HCT116 (cell line): ENCODE measurements around the gene BCR. TPM values are rescaled to one million over a fixed set of nuclear protein-coding genes. Genes with fewer than 3 reads are reported as not detected.

Experiments used
- ATAC-seq: fragments of 200-7000 bp; cut with Tn5 transposase; 2 replicates; pipeline ENCODE4 v1.9.1; 2020; ENCODE audit warnings: mild to moderate bottlenecking, moderate library complexity
- BruUV-seq: library from RNA; stranded (reverse); fragments of 400-500 nt; replicated peaks from 2 replicates; lab custom pipeline; 2021; lab: Mats Ljungman, UMichigan
- CTCF ChIA-PET: fragments of 300-600 bp; sonication (Branson Sonifier 250); formaldehyde crosslinking; loops from one replicate; lab custom pipeline; 2021; ENCODE audit warnings: antibody characterized with exemption; lab: Charles Lee
- POLR2A ChIA-PET: fragments of 300-600, 350-600 bp; sonication (Branson Sonifier 250); formaldehyde crosslinking; loops from one replicate; lab custom pipeline; 2021; ENCODE audit warnings: antibody characterized with exemption; lab: Charles Lee
- RAD21 ChIA-PET, 2 experiments: fragments of 300-600 bp; sonication (Branson Sonifier 250); formaldehyde crosslinking; loops; one replicate each; lab custom pipeline; 2023; ENCODE audit warnings: low total read pairs in 2 of 2; ENCODE audit not compliant: uncharacterized antibody in 2 of 2, unreplicated experiment in 2 of 2, low non-redundant PET in 1 of 2; lab: Charles Lee
- DNase-seq: peaks from one replicate; pipeline ENCODE4 v3.0.0-alpha.2; 2010; ENCODE audit warnings: low read depth, low spot score
- H2AFZ ChIP-seq: fragments of 200-600 bp; shearing (Covaris generic), sonication (generic); 2 replicates; pipeline ENCODE4 v1.6.1; 2017; ENCODE audit warnings: low read depth, mixed run types, mixed read lengths, antibody characterized with exemption, low read length; ENCODE audit not compliant: poor library complexity, severe bottlenecking
- H3K27ac ChIP-seq: 2 replicates; pipeline ENCODE4 v1.5.1; 2012; ENCODE audit warnings: low read depth, low read length
- H3K27me3 ChIP-seq: fragments of 200-600 bp; sonication (generic); 2 replicates; pipeline ENCODE4 v1.6.1; 2016; ENCODE audit warnings: mixed run types, low read length, mixed read lengths; ENCODE audit not compliant: insufficient read depth
- H3K36me3 ChIP-seq, 2 experiments: fragments of 200-500 bp in 1 of 2; fragments of 200-600 bp in 1 of 2; sonication (Bioruptor generic) in 1 of 2; sonication (generic) in 1 of 2; 2 replicates each; pipeline versions ENCODE4 v1.5.1 to v1.6.1; 2014 to 2016; ENCODE audit warnings: low read length in 2 of 2, inconsistent platforms in 1 of 2, mixed read lengths in 1 of 2, mixed run types in 1 of 2; ENCODE audit not compliant: insufficient read depth in 2 of 2, control insufficient read depth in 1 of 2
- H3K4me1 ChIP-seq, 2 experiments: fragments of 200-600 bp in 1 of 2; sonication (generic) in 1 of 2; 2 replicates each; pipeline versions ENCODE4 v1.5.1 to v1.6.1; 2012 to 2017; ENCODE audit warnings: low read length in 2 of 2, inconsistent platforms in 1 of 2, mild to moderate bottlenecking in 1 of 2, mixed read lengths in 1 of 2, mixed run types in 1 of 2, moderate library complexity in 1 of 2; ENCODE audit not compliant: insufficient read depth in 2 of 2, control insufficient read depth in 1 of 2
- H3K4me2 ChIP-seq: fragments of 200-600 bp; sonication (generic); 2 replicates; pipeline ENCODE4 v1.6.1; 2017; ENCODE audit warnings: mixed run types, low read length, mixed read lengths
- H3K4me3 ChIP-seq, 2 experiments: fragments of 200-600 bp in 1 of 2; sonication (generic) in 1 of 2; replicated peaks in 1 of 2; 2 replicates each; pipeline ENCODE4 v1.5.1; 2011 to 2016; ENCODE audit warnings: low read length in 2 of 2, control low read depth in 1 of 2, low read depth in 1 of 2, mild to moderate bottlenecking in 1 of 2, mixed read lengths in 1 of 2, mixed run types in 1 of 2
- H3K79me2 ChIP-seq: fragments of 200-600 bp; sonication (generic); 2 replicates; pipeline ENCODE4 v1.6.1; 2017; ENCODE audit warnings: mild to moderate bottlenecking, mixed run types, low read length, moderate library complexity, mixed read lengths; ENCODE audit not compliant: insufficient read depth
- H3K9ac ChIP-seq: fragments of 200-600 bp; sonication (generic); 2 replicates; pipeline ENCODE4 v1.6.1; 2016; ENCODE audit warnings: low read length, mixed read lengths
- H3K9me2 ChIP-seq: fragments of 200-600 bp; sonication (generic), shearing (Covaris generic); 2 replicates; pipeline ENCODE4 v1.6.1; 2017; ENCODE audit warnings: mixed run types, mild to moderate bottlenecking, moderate library complexity; ENCODE audit not compliant: insufficient read depth
- H3K9me3 ChIP-seq, 2 experiments: fragments of 200-500 bp in 1 of 2; fragments of 200-600 bp in 1 of 2; sonication (Bioruptor generic) in 1 of 2; sonication (generic) in 1 of 2; 2 replicates each; pipeline ENCODE4 v1.6.1; 2014 to 2017; ENCODE audit warnings: low read length in 2 of 2, mixed read lengths in 2 of 2, inconsistent platforms in 1 of 2, low read depth in 1 of 2, mild to moderate bottlenecking in 1 of 2, mixed run types in 1 of 2, moderate library complexity in 1 of 2; ENCODE audit not compliant: control insufficient read depth in 1 of 2, insufficient read depth in 1 of 2
- H4K20me1 ChIP-seq: fragments of 200-600 bp; sonication (generic), shearing (Covaris generic); 2 replicates; pipeline ENCODE4 v1.6.1; 2017; ENCODE audit warnings: mixed run types, mild to moderate bottlenecking, moderate library complexity; ENCODE audit not compliant: insufficient read depth
- ATF3 ChIP-seq: IDR thresholded peaks from 2 replicates; pipeline ENCODE4 v1.6.1; 2012
- CBX3 ChIP-seq: IDR thresholded peaks from 2 replicates; pipeline ENCODE4 v1.6.1; 2012; ENCODE audit warnings: low read depth
- EGR1 ChIP-seq: IDR thresholded peaks from 2 replicates; pipeline ENCODE4 v1.6.1; 2012; ENCODE audit warnings: low read depth
- ELF1 ChIP-seq: IDR thresholded peaks from 2 replicates; pipeline ENCODE4 v1.6.1; 2012; ENCODE audit warnings: low read depth, borderline replicate concordance
- FOSL1 ChIP-seq: IDR thresholded peaks from 2 replicates; pipeline ENCODE4 v1.6.1; 2012; ENCODE audit warnings: low read depth
- JUND ChIP-seq: IDR thresholded peaks from 2 replicates; pipeline ENCODE4 v1.6.1; 2012
- POLR2A ChIP-seq: IDR thresholded peaks from 2 replicates; pipeline ENCODE4 v1.7.0; 2011; ENCODE audit warnings: borderline replicate concordance; ENCODE audit not compliant: insufficient read depth, insufficient read length; ENCODE audit errors: extremely low read depth
- POLR2AphosphoS5 ChIP-seq: IDR thresholded peaks from 2 replicates; pipeline ENCODE4 v1.6.1; 2011; ENCODE audit warnings: mild to moderate bottlenecking, low read depth, low read length, moderate library complexity
- RAD21 ChIP-seq: IDR thresholded peaks from 2 replicates; pipeline ENCODE4 v1.6.1; 2012; ENCODE audit warnings: low read depth, mild to moderate bottlenecking
- SIN3A ChIP-seq: IDR thresholded peaks from 2 replicates; pipeline ENCODE4 v1.6.1; 2012; ENCODE audit warnings: low read depth
- SRF ChIP-seq: IDR thresholded peaks from 2 replicates; pipeline ENCODE4 v1.6.1; 2012; ENCODE audit warnings: low read depth
- intact Hi-C: fragments of 100-400 bp; cut with micrococcal nuclease; formaldehyde crosslinking; loops from 2 replicates; pipeline ENCODE4 v1.10.0; 2022
- total RNA-seq: library from RNA; stranded (reverse); gene quantifications from one replicate; pipeline ENCODE4 v1.2.1, GENCODE V29; 2021; ENCODE audit not compliant: unreplicated experiment

The BCR gene
- total RNA-seq, 1 experiment from 2014 or later = 39.7 TPM

GRCh38 chr22:23181721-23182308 is 1.5 kb downstream of the BCR start:
- ATAC-seq (no peak), DNase-seq (no peak)
- Histone ChIP-seq H4K20me1 (peaks cover 7% of the 10 kb centered on the region; the same call in 1 of the 2 replicates), H3K9ac (peak overlapping the region; percentile 67), H3K36me3 (peaks cover 0 to 16% of the 10 kb centered on the region in 2 experiments; a peak in 1 of 4 replicates), H3K27me3 (no peaks in the 10 kb centered on the region), H3K4me3 (peak overlapping the region; percentile 69 to 81), H3K9me2 (no peaks in the 10 kb centered on the region), H3K9me3 (peaks cover 3 to 4% of the 10 kb centered on the region in 2 experiments; a peak in 2 of 4 replicates), H3K27ac (peak overlapping the region; percentile 83; the same call in 1 of the 2 replicates), H3K4me2 (peak overlapping the region; percentile 83), H3K79me2 (peaks cover 56% of the 10 kb centered on the region), H3K4me1 (peaks cover 34 to 44% of the 10 kb centered on the region in 2 experiments), H2AFZ (no peak overlapping the region)
- POLR2A ChIA-PET = no interaction called here
- CTCF ChIA-PET = no interaction called here
- TF ChIP-seq ATF3 (no peak), JUND (no peak), POLR2A (no peak), SIN3A (no peak), CBX3 (no peak), POLR2AphosphoS5 (no peak), RAD21 (no peak), FOSL1 (no peak), ELF1 (no peak), SRF (no peak), EGR1 (no peak)
- RAD21 ChIA-PET = no interaction called here
- BruUV-seq = no TSS peak
- intact Hi-C loops = no loop called here
